H1 (cell line): ENCODE measurements around the gene TMEM125. TPM values are rescaled to one million over a fixed set of nuclear protein-coding genes. Genes with fewer than 3 reads are reported as not detected.

ENCODE experiments used
- CTCF ChIA-PET: fragments of 300-600 bp; sonication (Branson Sonifier 250); formaldehyde crosslinking; loops from one replicate; lab custom pipeline; 2021; ENCODE audit not compliant: partially characterized antibody; lab: Charles Lee
- POLR2A ChIA-PET: fragments of 300-600 bp; sonication (Branson Sonifier 250); formaldehyde crosslinking; loops from one replicate; lab custom pipeline; 2021; ENCODE audit warnings: inconsistent platforms; ENCODE audit not compliant: partially characterized antibody; lab: Charles Lee
- DNase-seq, 2 experiments: peaks; one replicate each; pipeline versions ENCODE4 v3.0.0 to v3.0.0-alpha.2; 2010 to 2022; ENCODE audit warnings: low spot score in 2 of 2, low read depth in 1 of 2, mixed read lengths in 1 of 2
- FAIRE-seq: peaks from 2 replicates; lab custom pipeline; 2011; peaks lifted over from hg19 to GRCh38; lab: Jason Lieb, UNC
- H2AFZ ChIP-seq: 2 replicates; pipeline ENCODE4 v1.8.1; 2012; ENCODE audit warnings: low read length, inconsistent platforms
- H2AK5ac ChIP-seq: 2 replicates; pipeline ENCODE4 v1.6.1; 2013; ENCODE audit warnings: low read depth, low read length
- H2BK120ac ChIP-seq: replicated peaks from 2 replicates; pipeline ENCODE3; 2013; ENCODE audit warnings: low read depth, low read length, inconsistent platforms
- H2BK12ac ChIP-seq: 2 replicates; pipeline ENCODE4 v1.6.1; 2013; ENCODE audit warnings: low read depth, low read length
- H2BK15ac ChIP-seq: 2 replicates; pipeline ENCODE4 v1.6.1; 2013; ENCODE audit warnings: low read length
- H2BK20ac ChIP-seq: 2 replicates; pipeline ENCODE4 v1.6.1; 2013; ENCODE audit warnings: low read length
- H2BK5ac ChIP-seq: 2 replicates; pipeline ENCODE4 v1.6.1; 2013; ENCODE audit warnings: low read depth, low read length
- H3K14ac ChIP-seq: 2 replicates; pipeline ENCODE4 v1.6.1; 2013; ENCODE audit warnings: inconsistent platforms; ENCODE audit not compliant: insufficient read length
- H3K18ac ChIP-seq: 2 replicates; pipeline ENCODE4 v1.6.1; 2013; ENCODE audit warnings: low read length; ENCODE audit errors: extremely low read depth
- H3K23ac ChIP-seq: 2 replicates; pipeline ENCODE4 v1.6.1; 2013; ENCODE audit warnings: inconsistent platforms; ENCODE audit not compliant: insufficient read length
- H3K23me2 ChIP-seq: 2 replicates; pipeline ENCODE4 v1.6.1; 2013; ENCODE audit warnings: low read depth, low read length
- H3K27ac ChIP-seq: 2 replicates; pipeline ENCODE4 v1.6.1; 2011; ENCODE audit warnings: low read depth, low read length, inconsistent platforms
- H3K27me3 ChIP-seq, 4 experiments: replicated peaks in 1 of 4; 1 replicate in 1 of 4; 2 replicates in 3 of 4; pipeline versions ENCODE4 v1.6.1 to v1.8.1; 2011 to 2013; ENCODE audit warnings: low read length in 3 of 4, mild to moderate bottlenecking in 3 of 4, inconsistent platforms in 2 of 4, mixed read lengths in 2 of 4, moderate library complexity in 1 of 4; ENCODE audit not compliant: control insufficient read depth in 3 of 4, insufficient read depth in 3 of 4; ENCODE audit errors: extremely low read depth in 1 of 4
- H3K36me3 ChIP-seq, 4 experiments: 2 replicates each; pipeline versions ENCODE4 v1.6.1 to v1.8.1; 2011 to 2013; ENCODE audit warnings: mild to moderate bottlenecking in 4 of 4, low read length in 3 of 4, moderate library complexity in 2 of 4, control low read depth in 1 of 4, inconsistent platforms in 1 of 4; ENCODE audit not compliant: insufficient read depth in 4 of 4, control insufficient read depth in 2 of 4
- H3K4ac ChIP-seq: replicated peaks from 2 replicates; pipeline ENCODE3; 2013; ENCODE audit warnings: low read length, low read depth, mixed read lengths, inconsistent platforms; ENCODE audit not compliant: insufficient read length
- H3K4me1 ChIP-seq, 4 experiments: replicated peaks in 1 of 4; 1 replicate in 1 of 4; 2 replicates in 3 of 4; pipeline versions ENCODE4 v1.6.1 to v1.8.1; 2011 to 2013; ENCODE audit warnings: low read length in 3 of 4, inconsistent platforms in 2 of 4, mixed read lengths in 1 of 4; ENCODE audit not compliant: insufficient read depth in 4 of 4, control insufficient read depth in 3 of 4
- H3K4me2 ChIP-seq, 2 experiments: 2 replicates each; pipeline versions ENCODE4 v1.6.1 to v1.8.1; 2011 to 2013; ENCODE audit warnings: low read depth in 2 of 2, low read length in 2 of 2, control low read depth in 1 of 2, inconsistent platforms in 1 of 2, mild to moderate bottlenecking in 1 of 2; ENCODE audit not compliant: insufficient read depth in 1 of 2
- H3K4me3 ChIP-seq, 4 experiments: fragments of 200-600, 300-600 bp in 1 of 4; sonication (generic), shearing (Covaris generic), sonication (Bioruptor Twin) in 1 of 4; 2 replicates each; pipeline versions ENCODE4 v1.5.1 to v1.8.1; 2011 to 2016; ENCODE audit warnings: low read length in 4 of 4, low read depth in 3 of 4, control low read depth in 2 of 4, inconsistent platforms in 2 of 4, mild to moderate bottlenecking in 2 of 4, mixed read lengths in 1 of 4, moderate library complexity in 1 of 4; ENCODE audit not compliant: insufficient read depth in 2 of 4; ENCODE audit errors: extremely low read depth in 1 of 4
- H3K56ac ChIP-seq: replicated peaks from 2 replicates; pipeline ENCODE3; 2013; ENCODE audit warnings: low read depth, mild to moderate bottlenecking, mixed read lengths, low read length, inconsistent platforms; ENCODE audit not compliant: insufficient read length
- H3K79me1 ChIP-seq: 2 replicates; pipeline ENCODE4 v1.6.1; 2013; ENCODE audit warnings: low read depth, low read length, control low read depth
- H3K79me2 ChIP-seq, 2 experiments: 2 replicates each; pipeline versions ENCODE4 v1.6.1 to v1.8.1; 2012 to 2013; ENCODE audit warnings: low read length in 2 of 2, mild to moderate bottlenecking in 2 of 2, inconsistent platforms in 1 of 2; ENCODE audit not compliant: insufficient read depth in 2 of 2, control insufficient read depth in 1 of 2
- H3K9ac ChIP-seq, 4 experiments: replicated peaks in 1 of 4; 1 replicate in 1 of 4; 2 replicates in 3 of 4; pipeline versions ENCODE4 v1.6.1 to v1.8.1; 2011 to 2013; ENCODE audit warnings: low read depth in 3 of 4, low read length in 3 of 4, control low read depth in 2 of 4, mild to moderate bottlenecking in 2 of 4, moderate library complexity in 2 of 4, inconsistent platforms in 1 of 4; ENCODE audit errors: extremely low read depth in 1 of 4
- H3K9me3 ChIP-seq, 2 experiments: 2 replicates each; pipeline versions ENCODE4 v1.6.1 to v1.8.1; 2012 to 2013; ENCODE audit warnings: mild to moderate bottlenecking in 2 of 2, moderate library complexity in 2 of 2, control low read depth in 1 of 2, inconsistent platforms in 1 of 2, low read depth in 1 of 2, low read length in 1 of 2, mixed read lengths in 1 of 2; ENCODE audit not compliant: insufficient read depth in 2 of 2
- H4K20me1 ChIP-seq, 2 experiments: replicated peaks in 1 of 2; 2 replicates each; pipeline versions ENCODE3 to v1.8.1; 2011 to 2013; ENCODE audit warnings: inconsistent platforms in 2 of 2, low read length in 2 of 2, mild to moderate bottlenecking in 1 of 2; ENCODE audit not compliant: insufficient read depth in 2 of 2, control insufficient read depth in 1 of 2
- H4K5ac ChIP-seq: 2 replicates; pipeline ENCODE4 v1.6.1; 2013; ENCODE audit warnings: low read length, low read depth, mixed read lengths, inconsistent platforms; ENCODE audit not compliant: insufficient read length
- H4K8ac ChIP-seq: 2 replicates; pipeline ENCODE4 v1.8.0; 2013; ENCODE audit warnings: mild to moderate bottlenecking, moderate library complexity, low read length, inconsistent platforms; ENCODE audit not compliant: insufficient read depth; ENCODE audit errors: extremely low read depth
- H4K91ac ChIP-seq: replicated peaks from 2 replicates; pipeline ENCODE3; 2013; ENCODE audit warnings: low read length, mixed read lengths, inconsistent platforms; ENCODE audit not compliant: insufficient read length
- ASH2L ChIP-seq: fragments of 200-600, 300-600 bp; sonication (generic); IDR thresholded peaks from one replicate; pipeline ENCODE4 v1.7.1; 2017; ENCODE audit warnings: low read length
- BCL11A ChIP-seq, 2 experiments: IDR thresholded peaks; one replicate each; pipeline ENCODE4 v1.6.1; 2011; ENCODE audit warnings: low read depth in 2 of 2, low read length in 2 of 2, mild to moderate bottlenecking in 2 of 2
- BRCA1 ChIP-seq: IDR thresholded peaks from 2 replicates; pipeline ENCODE4 v1.6.1; 2012; ENCODE audit warnings: low read depth, low read length, improper control_type of control experiment
- CHD2 ChIP-seq: IDR thresholded peaks from 2 replicates; pipeline ENCODE4 v1.6.1; 2012; ENCODE audit warnings: low read length, improper control_type of control experiment
- EZH2 ChIP-seq: fragments of 200-600 bp; sonication (generic); IDR thresholded peaks from 2 replicates; pipeline ENCODE4 v1.7.1; 2012; ENCODE audit warnings: low read depth, mild to moderate bottlenecking, moderate library complexity, low read length, inconsistent platforms; ENCODE audit not compliant: severe bottlenecking
- GABPA ChIP-seq: IDR thresholded peaks from 2 replicates; pipeline ENCODE4 v1.6.1; 2011; ENCODE audit warnings: mild to moderate bottlenecking, low read length, moderate library complexity, borderline replicate concordance; ENCODE audit not compliant: insufficient read depth
- JUN ChIP-seq: IDR thresholded peaks from 2 replicates; pipeline ENCODE4 v1.6.1; 2011; ENCODE audit warnings: low read depth, mild to moderate bottlenecking, improper control_type of control experiment, low read length
- KDM5A ChIP-seq: fragments of 200-600 bp; IDR thresholded peaks from 2 replicates; pipeline ENCODE4 v1.7.1; 2012; ENCODE audit warnings: mild to moderate bottlenecking, low read length, inconsistent platforms, mixed read lengths
- POU5F1 ChIP-seq: IDR thresholded peaks from 2 replicates; pipeline ENCODE4 v1.6.1; 2011; ENCODE audit warnings: low read depth, mild to moderate bottlenecking, low read length, moderate library complexity
- RBBP5 ChIP-seq: IDR thresholded peaks from 2 replicates; pipeline ENCODE4 v1.7.1; 2012; ENCODE audit warnings: low read depth, mild to moderate bottlenecking, inconsistent platforms, low read length, moderate library complexity, borderline replicate concordance
- RXRA ChIP-seq: IDR thresholded peaks from 2 replicates; pipeline ENCODE4 v1.6.1; 2011; ENCODE audit warnings: low read depth, mild to moderate bottlenecking, low read length, moderate library complexity; ENCODE audit not compliant: insufficient read depth
- SIN3A ChIP-seq, 2 experiments: IDR thresholded peaks in 1 of 2; conservative IDR thresholded peaks in 1 of 2; 2 replicates each; pipeline ENCODE4 v1.6.1; 2011 to 2012; ENCODE audit warnings: low read length in 2 of 2, improper control_type of control experiment in 1 of 2, low read depth in 1 of 2, mild to moderate bottlenecking in 1 of 2
- SP4 ChIP-seq: IDR thresholded peaks from 2 replicates; pipeline ENCODE4 v1.6.1; 2012; ENCODE audit warnings: low read length, inconsistent platforms
- TAF1 ChIP-seq: IDR thresholded peaks from 2 replicates; pipeline ENCODE4 v1.6.1; 2011; ENCODE audit warnings: mild to moderate bottlenecking, low read depth, low read length
- WGBS, 2 experiments: shearing (Covaris generic) in 1 of 2; methylation state at CpG; one replicate each; pipeline versions ENCODE4 v1.1.6 to v1.1.7; 2013 to 2015; ENCODE audit warnings: low lambda C conversion rate in 2 of 2, mixed read lengths in 2 of 2, inconsistent platforms in 1 of 2, low coverage in 1 of 2, missing lambda C conversion rate in 1 of 2; ENCODE audit not compliant: insufficient replicate concordance in 2 of 2, insufficient coverage in 1 of 2, insufficient read length in 1 of 2; ENCODE audit errors: extremely low coverage in 1 of 2, missing lambda C conversion rate in 1 of 2; 5-methylcytosine and 5-hydroxymethylcytosine counted together
- polyA plus RNA-seq, 7 experiments: library from polyadenylated mRNA; depleted of rRNA in 3 of 7; stranded (reverse) in 5 of 7; unstranded in 2 of 7; fragments of >200 nt in 5 of 7; fragments of 200-250 nt in 2 of 7; gene quantifications; 1 replicate in 5 of 7; 2 replicates in 1 of 7; 4 replicates in 1 of 7; pipeline versions ENCODE4 v1.2.1 to v1.2.3, GENCODE V29; 2011 to 2013; ENCODE audit warnings: missing spikeins in 2 of 7, mixed read lengths in 2 of 7
- total RNA-seq: library from RNA; stranded (reverse); fragmentation: NEBNext Ultra II Directional; extraction: Animal tissue kit (Norgen Biotek cat#: 25700); gene quantifications from 2 replicates; pipeline ENCODE4 v1.2.1, GENCODE V29; 2021

TMEM125 gene
- total and polyA plus RNA-seq, 2 of the 8 experiments (the other 6 are each of a cell fraction or from before 2014, with no cell fraction given): 26.5 to 46.7 TPM

GRCh38 chr1:43307458-43308158, 37.8 kb downstream of the TMEM125 start:
- Histone ChIP-seq H3K79me1 (no peaks in the 10 kb centered on the region), H4K91ac (no peak overlapping the region), H3K79me2 (no peaks in the 10 kb centered on the region), H3K4ac (no peak overlapping the region), H2BK15ac (no peak overlapping the region), H3K4me2 (no peak overlapping the region), H3K14ac (no peak overlapping the region), H3K9me3 (no peaks in the 10 kb centered on the region), H4K5ac (no peak overlapping the region), H3K23me2 (no peaks in the 10 kb centered on the region), H3K18ac (no peak overlapping the region), H2BK120ac (no peak overlapping the region), H3K27ac (no peak overlapping the region), H2BK20ac (no peak overlapping the region), H2AFZ (no peak overlapping the region), H4K20me1 (no peaks in the 10 kb centered on the region), H3K4me1 (no peaks in the 10 kb centered on the region; a peak in 1 of 7 replicates), H3K36me3 (no peaks in the 10 kb centered on the region), H4K8ac (no peak overlapping the region), H3K23ac (no peak overlapping the region), H2BK5ac (no peak overlapping the region), H3K27me3 (no peaks in the 10 kb centered on the region; a peak in 1 of 7 replicates), H2AK5ac (no peak overlapping the region), H3K4me3 (no peak overlapping the region), H3K56ac (no peak overlapping the region), H3K9ac (no peak overlapping the region), H2BK12ac (no peak overlapping the region)
- ChIA-PET POLR2A (interaction anchor here (0.9 to 1.7 kb wide), 5 partner anchors 8 to 146 kb away, joined by 3 to 4 read pairs (median 4); partner anchors contain the start of genes HYI, MED8 and SZT2), CTCF (interaction anchor here (1.3 to 1.7 kb wide), 3 partner anchors 9 to 81 kb away, joined by 3 to 5 read pairs (median 4); partner anchors contain the start of gene MPL)
- DNase-seq: no peak
- no peak for FAIRE-seq
- 91% methylated on average over 9 of the region's 9 CpGs; no CpG with 5 or more reads in 1 of the 2 experiments for WGBS, 2 experiments
- no peak for TF ChIP-seq TAF1
- no peak for TF ChIP-seq RXRA
- no peak for TF ChIP-seq CHD2
- TF ChIP-seq RBBP5: no peak
- no peak for TF ChIP-seq EZH2
- TF ChIP-seq BCL11A (IDR thresholded peaks at IDR 0.05; ENCODE audit: low read depth in 2 of 2, low read length in 2 of 2): no peak
- no peak for TF ChIP-seq JUN
- TF ChIP-seq POU5F1: no peak
- TF ChIP-seq BRCA1: no peak
- no peak for TF ChIP-seq SP4
- TF ChIP-seq SIN3A (conservative IDR thresholded peaks at IDR 0.05 in 1 of 2, IDR thresholded peaks at IDR 0.05 in 1 of 2; ENCODE audit: low read depth in 1 of 2, low read length in 2 of 2): no peak
- no peak for TF ChIP-seq KDM5A
- TF ChIP-seq GABPA: no peak
- TF ChIP-seq ASH2L: no peak
